ENCODE data around the gene IDH3G.
"Not testable (repeated sequence)": the region's sequence is repeated elsewhere in the genome, so short reads cannot be mapped to it uniquely, and the experiment has no call there.

The IDH3G gene

GRCh38 chrX:153828308-153828707 is 34.1 kb upstream of the IDH3G start:
- H3K27me3 ChIP-seq (ENCODE audit: control insufficient read depth, insufficient read depth, low read length, poor library complexity, severe bottlenecking): peaks cover 41% of the 10 kb centered on the region
- WGBS, 2 experiments: 8% methylated on average over 17 of the region's 17 CpGs
- no peak overlapping the region for H3K4me3 ChIP-seq (ENCODE audit: insufficient read depth, low read depth, low read length)
- no peaks in the 10 kb centered on the region for H3K9me3 ChIP-seq (ENCODE audit: control insufficient read depth, low read length)
- no peak overlapping the region for H3K27ac ChIP-seq (ENCODE audit: insufficient read depth, low read depth, low read length, poor library complexity, severe bottlenecking)
- no peaks in the 10 kb centered on the region for H3K36me3 ChIP-seq (ENCODE audit: control insufficient read depth, insufficient read depth, low read length)
- peaks cover 3% of the 10 kb centered on the region for H3K4me1 ChIP-seq (ENCODE audit: control insufficient read depth, insufficient read depth, low read length)

- H3K27me3 ChIP-seq (ENCODE audit: control insufficient read depth, insufficient read depth, low read length, poor library complexity, severe bottlenecking): peaks cover 41% of the 10 kb centered on the region
- 67 to 72% methylated on average over 9 of the region's 9 CpGs for WGBS, 2 experiments
Observed at GRCh38 chrX:153827903-153828302, 33.7 kb upstream of the IDH3G start.

GRCh38 chrX:153827016-153827415 is 32.8 kb upstream of the IDH3G start:
- Histone ChIP-seq H3K27me3 (ENCODE audit: control insufficient read depth, insufficient read depth, low read length, poor library complexity, severe bottlenecking) (peaks cover 40% of the 10 kb centered on the region), H3K27ac (ENCODE audit: insufficient read depth, low read depth, low read length, poor library complexity, severe bottlenecking) (no peak overlapping the region), H3K36me3 (ENCODE audit: control insufficient read depth, insufficient read depth, low read length) (no peaks in the 10 kb centered on the region), H3K4me3 (ENCODE audit: insufficient read depth, low read depth, low read length) (no peak overlapping the region), H3K4me1 (ENCODE audit: control insufficient read depth, insufficient read depth, low read length) (peaks cover 3% of the 10 kb centered on the region), H3K9me3 (ENCODE audit: control insufficient read depth, low read length) (no peaks in the 10 kb centered on the region)
- 60 to 72% methylated on average over 2 of the region's 3 CpGs for WGBS, 2 experiments

More at GRCh38 chrX:153827903-153828302, 33.7 kb upstream of the IDH3G start:
- peaks cover 3% of the 10 kb centered on the region for H3K4me1 ChIP-seq (ENCODE audit: control insufficient read depth, insufficient read depth, low read length)
- no peak overlapping the region for H3K27ac ChIP-seq (ENCODE audit: insufficient read depth, low read depth, low read length, poor library complexity, severe bottlenecking)
- no peaks in the 10 kb centered on the region for H3K9me3 ChIP-seq (ENCODE audit: control insufficient read depth, low read length)
- no peak overlapping the region for H3K4me3 ChIP-seq (ENCODE audit: insufficient read depth, low read depth, low read length)
- H3K36me3 ChIP-seq (ENCODE audit: control insufficient read depth, insufficient read depth, low read length): no peaks in the 10 kb centered on the region

GRCh38 chrX:153825042-153825441 is 30.9 kb upstream of the IDH3G start:
- no peak overlapping the region for H3K27ac ChIP-seq (ENCODE audit: insufficient read depth, low read depth, low read length, poor library complexity, severe bottlenecking)
- 84 to 88% methylated on average over 8 of the region's 8 CpGs for WGBS, 2 experiments
- no peaks in the 10 kb centered on the region for H3K9me3 ChIP-seq (ENCODE audit: control insufficient read depth, low read length)
- H3K27me3 ChIP-seq (ENCODE audit: control insufficient read depth, insufficient read depth, low read length, poor library complexity, severe bottlenecking): peaks cover 27% of the 10 kb centered on the region
- peaks cover 3% of the 10 kb centered on the region for H3K4me1 ChIP-seq (ENCODE audit: control insufficient read depth, insufficient read depth, low read length)
- H3K4me3 ChIP-seq (ENCODE audit: insufficient read depth, low read depth, low read length): no peak overlapping the region
- no peaks in the 10 kb centered on the region for H3K36me3 ChIP-seq (ENCODE audit: control insufficient read depth, insufficient read depth, low read length)

GRCh38 chrX:153824348-153824747 is 30.2 kb upstream of the IDH3G start:
- WGBS, 2 experiments: 89 to 90% methylated on average over 10 of the region's 10 CpGs
- Histone ChIP-seq H3K36me3 (ENCODE audit: control insufficient read depth, insufficient read depth, low read length) (no peaks in the 10 kb centered on the region), H3K27me3 (ENCODE audit: control insufficient read depth, insufficient read depth, low read length, poor library complexity, severe bottlenecking) (peaks cover 20% of the 10 kb centered on the region), H3K27ac (ENCODE audit: insufficient read depth, low read depth, low read length, poor library complexity, severe bottlenecking) (no peak overlapping the region), H3K9me3 (ENCODE audit: control insufficient read depth, low read length) (no peaks in the 10 kb centered on the region), H3K4me1 (ENCODE audit: control insufficient read depth, insufficient read depth, low read length) (peaks cover 9% of the 10 kb centered on the region), H3K4me3 (ENCODE audit: insufficient read depth, low read depth, low read length) (no peak overlapping the region)

- Histone ChIP-seq H3K36me3 (ENCODE audit: control insufficient read depth, insufficient read depth, low read length) (no peaks in the 10 kb centered on the region), H3K9me3 (ENCODE audit: control insufficient read depth, low read length) (no peaks in the 10 kb centered on the region), H3K27me3 (ENCODE audit: control insufficient read depth, insufficient read depth, low read length, poor library complexity, severe bottlenecking) (no peaks in the 10 kb centered on the region), H3K4me1 (ENCODE audit: control insufficient read depth, insufficient read depth, low read length) (peaks cover 8% of the 10 kb centered on the region), H3K27ac (ENCODE audit: insufficient read depth, low read depth, low read length, poor library complexity, severe bottlenecking) (no peak overlapping the region), H3K4me3 (ENCODE audit: insufficient read depth, low read depth, low read length) (no peak overlapping the region)
- 69 to 83% methylated on average over 9 of the region's 9 CpGs for WGBS, 2 experiments
Observed at GRCh38 chrX:153821066-153821465, 26.9 kb upstream of the IDH3G start.

GRCh38 chrX:153820601-153821000 is 26.4 kb upstream of the IDH3G start:
- no peaks in the 10 kb centered on the region for H3K27me3 ChIP-seq (ENCODE audit: control insufficient read depth, insufficient read depth, low read length, poor library complexity, severe bottlenecking)
- H3K27ac ChIP-seq (ENCODE audit: insufficient read depth, low read depth, low read length, poor library complexity, severe bottlenecking): no peak overlapping the region
- no peaks in the 10 kb centered on the region for H3K9me3 ChIP-seq (ENCODE audit: control insufficient read depth, low read length)
- WGBS, 2 experiments: 86 to 90% methylated on average over 7 of the region's 7 CpGs
- no peak overlapping the region for H3K4me3 ChIP-seq (ENCODE audit: insufficient read depth, low read depth, low read length)
- peaks cover 8% of the 10 kb centered on the region for H3K4me1 ChIP-seq (ENCODE audit: control insufficient read depth, insufficient read depth, low read length)
- H3K36me3 ChIP-seq (ENCODE audit: control insufficient read depth, insufficient read depth, low read length): no peaks in the 10 kb centered on the region

- Histone ChIP-seq H3K27me3 (ENCODE audit: control insufficient read depth, insufficient read depth, low read length, poor library complexity, severe bottlenecking) (no peaks in the 10 kb centered on the region), H3K4me3 (ENCODE audit: insufficient read depth, low read depth, low read length) (peak overlapping the region; percentile 32), H3K36me3 (ENCODE audit: control insufficient read depth, insufficient read depth, low read length) (no peaks in the 10 kb centered on the region), H3K4me1 (ENCODE audit: control insufficient read depth, insufficient read depth, low read length) (peaks cover 8% of the 10 kb centered on the region), H3K27ac (ENCODE audit: insufficient read depth, low read depth, low read length, poor library complexity, severe bottlenecking) (peak overlapping the region; percentile 77), H3K9me3 (ENCODE audit: control insufficient read depth, low read length) (no peaks in the 10 kb centered on the region)
- WGBS, 2 experiments: 34 to 39% methylated on average over 23 of the region's 23 CpGs
Observed at GRCh38 chrX:153819384-153820040, 25.3 kb upstream of the IDH3G start.

GRCh38 chrX:153818571-153819383 is 24.6 kb upstream of the IDH3G start:
- peak overlapping the region; percentile 32 for H3K4me3 ChIP-seq (ENCODE audit: insufficient read depth, low read depth, low read length)
- 3 to 4% methylated on average over 67 of the region's 67 CpGs for WGBS, 2 experiments
- H3K27ac ChIP-seq (ENCODE audit: insufficient read depth, low read depth, low read length, poor library complexity, severe bottlenecking): peak overlapping the region; percentile 77

GRCh38 chrX:153818064-153818463 is 23.9 kb upstream of the IDH3G start:
- not testable (repeated sequence) for H3K9me3 ChIP-seq (ENCODE audit: control insufficient read depth, low read length); H3K27me3 ChIP-seq (ENCODE audit: control insufficient read depth, insufficient read depth, low read length, poor library complexity, severe bottlenecking); H3K27ac ChIP-seq (ENCODE audit: insufficient read depth, low read depth, low read length, poor library complexity, severe bottlenecking); H3K4me3 ChIP-seq (ENCODE audit: insufficient read depth, low read depth, low read length); H3K4me1 ChIP-seq (ENCODE audit: control insufficient read depth, insufficient read depth, low read length); H3K36me3 ChIP-seq (ENCODE audit: control insufficient read depth, insufficient read depth, low read length)
- WGBS, 2 experiments: 92 to 95% methylated on average over 7 of the region's 9 CpGs

More at GRCh38 chrX:153818571-153819383, 24.6 kb upstream of the IDH3G start:
- Histone ChIP-seq H3K36me3 (ENCODE audit: control insufficient read depth, insufficient read depth, low read length) (no peaks in the 10 kb centered on the region), H3K27me3 (ENCODE audit: control insufficient read depth, insufficient read depth, low read length, poor library complexity, severe bottlenecking) (no peaks in the 10 kb centered on the region), H3K4me1 (ENCODE audit: control insufficient read depth, insufficient read depth, low read length) (peaks cover 8% of the 10 kb centered on the region), H3K9me3 (ENCODE audit: control insufficient read depth, low read length) (no peaks in the 10 kb centered on the region)

Data from ectodermal cell (in vitro differentiated cells).